T47D (cell line): ENCODE data around the gene ANKRD12.

Source experiments
- DNase-seq, 2 experiments: peaks; one replicate each; pipeline versions ENCODE4 v3.0.0 to v3.0.0-alpha.2; 2011 to 2012; ENCODE audit warnings: low read depth in 1 of 2, low spot score in 1 of 2
- JUND ChIP-seq: IDR thresholded peaks from 2 replicates; pipeline ENCODE4 v1.6.1; 2012; ENCODE audit warnings: low read depth
- in situ Hi-C: cut with HindIII; loops from 2 replicates; pipeline ENCODE4 v1.10.0; 2016; ENCODE audit warnings: low sequenced_read_pairs, low pct_unique_long_range_greater_than_20kb

ANKRD12 gene

DNA sequence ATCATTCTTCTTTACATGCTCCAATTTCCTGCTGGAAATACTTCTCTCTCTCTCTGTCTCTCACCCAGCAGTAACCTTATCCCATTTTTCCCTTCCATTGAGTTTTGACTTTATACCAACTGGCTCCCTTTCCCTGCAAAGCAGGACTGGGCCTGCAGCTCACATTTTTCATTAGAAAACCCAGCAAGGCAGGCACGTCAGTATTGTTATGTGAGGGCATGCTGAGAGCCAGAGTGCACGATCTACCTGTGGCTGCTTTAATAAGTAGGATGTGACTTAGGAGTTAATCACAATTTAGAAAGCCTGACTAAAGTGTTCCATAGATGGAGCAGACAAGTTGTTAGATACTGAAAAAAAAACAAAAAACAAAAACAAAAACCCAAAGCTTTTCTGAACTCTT, 39.2 kb upstream of the ANKRD12 start:
- in situ Hi-C loops, result no loop called here
- no peak for TF ChIP-seq JUND

GRCh38 chr18:9100796-9101195, 35.8 kb upstream of the ANKRD12 start:
- in situ Hi-C loops, result no loop called here
- TF ChIP-seq JUND, result no peak; the same call in 1 of the 2 replicates
- peak in 1 of 2 experiments; percentile 21 for DNase-seq

More for the DNA sequence above, 39.2 kb upstream of the ANKRD12 start:
- no peak for DNase-seq

- peak in 1 of 2 experiments; percentile 64 for DNase-seq
- in situ Hi-C loops, result no loop called here
- TF ChIP-seq JUND, result no peak
Measured at GRCh38 chr18:9101730-9102507, 34.7 kb upstream of the ANKRD12 start.

DNA sequence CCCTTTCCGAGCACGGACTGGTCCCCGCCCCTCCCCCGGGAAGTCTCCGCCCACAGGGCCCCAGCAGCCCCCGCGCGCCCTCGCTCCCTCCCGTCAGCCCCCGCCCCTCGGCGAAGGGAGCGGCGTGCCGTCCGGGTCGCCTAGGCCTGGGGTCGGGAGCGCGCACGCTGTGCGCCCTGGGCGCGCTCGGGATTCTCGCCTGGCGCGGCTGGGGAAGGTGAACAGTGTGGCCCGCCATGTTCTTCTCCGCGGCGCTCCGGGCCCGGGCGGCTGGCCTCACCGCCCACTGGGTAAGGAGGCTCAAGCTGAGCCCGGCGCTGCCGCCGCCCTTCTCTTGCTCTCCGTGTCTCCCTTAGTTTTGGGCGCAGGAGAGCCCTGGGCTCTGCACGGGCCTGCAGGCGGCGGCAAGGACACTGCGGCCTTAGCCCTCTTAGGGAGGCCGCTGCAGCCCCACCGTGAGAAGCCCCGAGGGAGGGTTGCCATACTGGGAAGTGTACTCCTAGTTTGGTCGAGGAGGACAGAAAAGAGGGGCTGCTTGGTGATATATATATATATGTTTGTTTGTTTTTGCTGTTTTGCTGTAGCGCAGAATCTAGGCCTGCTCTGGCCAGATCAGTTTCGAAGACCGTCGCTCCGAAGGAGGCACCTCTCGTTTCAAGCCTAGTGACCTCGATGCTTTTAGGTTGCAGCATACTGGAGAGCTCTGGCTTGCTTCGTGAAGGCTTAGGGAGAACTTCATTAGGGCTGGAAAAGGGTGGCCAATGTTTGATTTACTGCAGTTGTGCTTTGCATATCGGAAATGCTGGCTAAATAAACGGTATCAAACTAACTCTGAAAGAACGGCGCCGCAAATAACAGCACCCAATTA, 33.8 kb upstream of the ANKRD12 start, which contains the start of gene NDUFV2:
TSS of gene NDUFV2 (plus strand) at position 192 of the 868 bp plus-strand sequence. CDS start at position 237, 45 bp downstream.
- in situ Hi-C loops, result no loop called here
- DNase-seq, result peak; percentile 53 to 95
- no peak for TF ChIP-seq JUND

GRCh38 chr18:9103376-9103873, 33.2 kb upstream of the ANKRD12 start:
- peak in 1 of 2 experiments; percentile 33 for DNase-seq
- in situ Hi-C loops, result no loop called here
- TF ChIP-seq JUND, result no peak

DNA sequence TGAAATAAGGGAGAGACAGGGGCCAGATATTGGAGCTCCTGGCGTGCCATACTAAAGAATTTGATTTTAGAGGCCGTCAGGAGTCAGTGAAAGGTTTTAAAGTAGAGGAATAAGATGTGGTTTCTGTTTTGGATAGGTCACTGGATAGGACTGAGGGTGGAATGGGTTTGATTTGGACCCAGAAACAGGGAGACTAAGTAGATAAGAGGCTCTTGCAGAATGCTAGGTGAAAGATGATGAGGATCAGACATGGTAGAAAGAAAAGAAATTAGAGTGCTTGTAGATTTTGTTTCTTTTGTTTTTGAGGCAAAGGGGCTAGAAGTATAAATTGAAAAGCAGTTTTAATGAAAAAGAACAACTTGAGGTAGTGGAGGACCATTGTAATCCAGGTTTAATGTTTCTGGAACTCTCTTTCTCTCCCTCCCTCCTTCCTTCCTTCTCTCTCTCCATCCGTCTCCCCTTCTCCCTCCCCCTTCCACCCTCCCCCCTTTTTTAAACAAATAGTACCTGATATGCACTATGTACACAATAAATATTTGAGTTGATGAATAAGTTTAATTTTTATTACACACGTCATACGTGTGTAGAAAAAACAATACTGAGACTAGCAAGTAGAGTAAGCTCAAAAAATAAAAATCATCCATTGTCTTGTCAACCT, 32.2 kb upstream of the ANKRD12 start:
- in situ Hi-C loops, result no loop called here
- no peak for DNase-seq
- TF ChIP-seq JUND, result no peak

DNA sequence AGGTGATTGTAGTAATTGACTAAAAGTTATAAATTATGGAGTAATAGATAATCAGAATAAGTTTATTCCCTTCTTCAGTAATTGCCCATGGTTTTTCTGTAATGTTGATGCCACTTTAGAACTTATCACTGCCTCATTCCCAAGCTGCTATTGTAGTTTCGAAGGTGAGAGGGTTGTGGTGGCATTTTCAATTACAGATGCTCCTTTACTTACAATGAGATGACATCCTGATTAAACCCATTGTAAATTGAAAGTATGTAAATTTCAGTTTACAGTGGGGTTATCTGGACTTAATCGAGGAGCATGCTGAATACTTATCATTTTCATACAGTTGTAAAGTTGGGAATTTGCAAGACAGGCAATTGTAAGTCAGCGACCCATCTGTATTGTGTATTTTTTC, 31.2 kb upstream of the ANKRD12 start:
- TF ChIP-seq JUND, result no peak
- DNase-seq, result no peak
- in situ Hi-C loops, result no loop called here

DNA sequence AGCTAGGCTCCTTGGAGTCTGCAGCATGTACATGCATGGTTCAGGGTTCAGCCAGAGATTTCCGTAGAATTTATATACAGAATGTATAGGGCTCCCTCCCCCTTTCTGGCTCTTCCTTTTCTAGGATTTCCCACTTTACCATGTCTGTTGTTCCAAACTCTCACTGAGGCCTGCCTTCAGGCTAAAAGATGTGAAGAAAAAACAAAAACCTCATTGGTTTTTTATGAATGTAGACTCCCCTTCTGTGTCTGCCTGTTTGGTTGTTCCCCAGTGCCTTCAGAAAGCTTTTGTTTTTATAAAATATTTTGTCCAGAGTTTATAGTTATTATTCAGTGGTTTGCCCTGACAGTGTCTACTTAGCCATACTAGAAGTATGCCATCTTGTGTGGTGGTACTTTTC, 30.5 kb upstream of the ANKRD12 start:
- in situ Hi-C loops, result no loop called here
- no peak for TF ChIP-seq JUND
- no peak for DNase-seq

- in situ Hi-C loops, result no loop called here
- DNase-seq, result no peak
- TF ChIP-seq JUND, result no peak
Measured at GRCh38 chr18:9106800-9107584, 29.6 kb upstream of the ANKRD12 start.

DNA sequence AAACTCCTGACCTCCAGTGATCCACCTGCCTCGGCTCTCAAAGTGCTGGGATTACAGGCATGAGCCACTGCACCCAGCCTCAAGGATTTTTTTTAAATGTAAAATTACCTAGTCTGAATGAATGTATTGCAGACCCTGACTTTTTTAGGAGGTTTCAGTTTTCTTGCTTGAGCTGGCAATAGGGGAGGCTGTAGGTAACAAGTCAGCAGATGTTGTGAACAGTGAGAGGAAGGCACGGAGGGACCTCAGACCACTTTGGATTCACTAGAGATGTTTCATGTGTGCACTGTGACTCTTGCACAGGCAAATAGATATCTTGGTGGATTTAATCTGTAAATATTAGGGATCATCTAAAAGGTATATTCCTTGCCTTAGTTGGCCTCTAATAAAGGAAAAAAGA, 27.7 kb upstream of the ANKRD12 start:
- TF ChIP-seq JUND, result no peak
- DNase-seq, result no peak
- in situ Hi-C loops, result no loop called here

GRCh38 chr18:9109523-9109922, 27.1 kb upstream of the ANKRD12 start:
- DNase-seq, result no peak
- no peak for TF ChIP-seq JUND
- in situ Hi-C loops, result no loop called here
